PC-3 (cell line): ENCODE results near the gene SIRPB2.

ENCODE experiments used
- EZH2 ChIP-seq: fragments of 300-600 bp; sonication (generic); IDR thresholded peaks from one replicate; pipeline ENCODE4 v1.6.1; 2017; ENCODE audit warnings: antibody characterized with exemption, mild to moderate bottlenecking, low read length; ENCODE audit not compliant: unreplicated experiment
- EZH2phosphoT487 ChIP-seq: fragments of 300-600 bp; sonication (generic); IDR thresholded peaks from 2 replicates; pipeline ENCODE4 v1.6.1; 2018; ENCODE audit warnings: mild to moderate bottlenecking, antibody characterized with exemption, low read length, borderline replicate concordance
- TF ChIP-seq, protein P1 (sequence below): fragments of 300-600 bp; sonication (generic); conservative IDR thresholded peaks from 2 replicates; pipeline ENCODE4 v1.5.1; 2017; ENCODE audit warnings: antibody characterized with exemption, low read depth, mild to moderate bottlenecking, low read length

GRCh38 chr20:1426231-1426849 lies 64.9 kb downstream of the SIRPB2 start:
- TF ChIP-seq EZH2 (no peak), EZH2phosphoT487 (no peak)
- TF ChIP-seq, protein P1, sequence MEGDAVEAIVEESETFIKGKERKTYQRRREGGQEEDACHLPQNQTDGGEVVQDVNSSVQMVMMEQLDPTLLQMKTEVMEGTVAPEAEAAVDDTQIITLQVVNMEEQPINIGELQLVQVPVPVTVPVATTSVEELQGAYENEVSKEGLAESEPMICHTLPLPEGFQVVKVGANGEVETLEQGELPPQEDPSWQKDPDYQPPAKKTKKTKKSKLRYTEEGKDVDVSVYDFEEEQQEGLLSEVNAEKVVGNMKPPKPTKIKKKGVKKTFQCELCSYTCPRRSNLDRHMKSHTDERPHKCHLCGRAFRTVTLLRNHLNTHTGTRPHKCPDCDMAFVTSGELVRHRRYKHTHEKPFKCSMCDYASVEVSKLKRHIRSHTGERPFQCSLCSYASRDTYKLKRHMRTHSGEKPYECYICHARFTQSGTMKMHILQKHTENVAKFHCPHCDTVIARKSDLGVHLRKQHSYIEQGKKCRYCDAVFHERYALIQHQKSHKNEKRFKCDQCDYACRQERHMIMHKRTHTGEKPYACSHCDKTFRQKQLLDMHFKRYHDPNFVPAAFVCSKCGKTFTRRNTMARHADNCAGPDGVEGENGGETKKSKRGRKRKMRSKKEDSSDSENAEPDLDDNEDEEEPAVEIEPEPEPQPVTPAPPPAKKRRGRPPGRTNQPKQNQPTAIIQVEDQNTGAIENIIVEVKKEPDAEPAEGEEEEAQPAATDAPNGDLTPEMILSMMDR: no peak
